Testis (tissue), 2 donors: Measurements from ENCODE around the gene LRMDA.

ENCODE experiments used
- CTCF ChIP-seq, 3 experiments: fragments of 450-650 bp in 2 of 3; fragments of 200-600 bp in 1 of 3; sonication (generic) in 1 of 3; IDR thresholded peaks; one replicate each; pipeline ENCODE4 v1.5.1; 2016 to 2019; ENCODE audit warnings: antibody characterized with exemption in 3 of 3, mild to moderate bottlenecking in 2 of 3, moderate library complexity in 1 of 3
- POLR2A ChIP-seq: fragments of 450-650 bp; IDR thresholded peaks from one replicate; pipeline ENCODE4 v1.6.1; 2017; ENCODE audit warnings: antibody characterized with exemption, mild to moderate bottlenecking, moderate library complexity

- TF ChIP-seq POLR2A, result no peak
- no peak for TF ChIP-seq CTCF (IDR thresholded peaks at IDR 0.05)
These were observed 826.4 kb downstream of the LRMDA start for GRCh38 chr10:76257816-76258215.
